Panc1 (cell line): ENCODE measurements around the gene C17orf75. TPM values are rescaled to one million over a fixed set of nuclear protein-coding genes. Genes with fewer than 3 reads are reported as not detected.

Experiments
- ATAC-seq: fragments of 200-7000 bp; cut with Tn5 transposase; 2 replicates; pipeline ENCODE4 v1.9.1; 2020; ENCODE audit warnings: mild to moderate bottlenecking, moderate library complexity
- BruUV-seq: library from RNA; stranded (reverse); fragments of 400-500 nt; replicated peaks from 2 replicates; lab custom pipeline; 2021; lab: Mats Ljungman, UMichigan
- CTCF ChIA-PET: fragments of 300-600 bp; sonication (Branson Sonifier 250); formaldehyde crosslinking; loops from one replicate; lab custom pipeline; 2022; ENCODE audit warnings: antibody characterized with exemption; lab: Charles Lee
- POLR2A ChIA-PET: fragments of 300-600 bp; sonication (Branson Sonifier 250); formaldehyde crosslinking; loops from one replicate; lab custom pipeline; 2022; ENCODE audit warnings: antibody characterized with exemption; lab: Charles Lee
- DNase-seq: peaks from one replicate; pipeline ENCODE4 v3.0.0-alpha.2; 2010; ENCODE audit warnings: low read depth, low spot score
- H3K27ac ChIP-seq: 2 replicates; pipeline ENCODE4 v1.5.1; 2011; ENCODE audit warnings: mild to moderate bottlenecking, low read length, inconsistent platforms
- H3K27me3 ChIP-seq: fragments of 200-500 bp; sonication (Bioruptor generic); 2 replicates; pipeline ENCODE4 v1.6.0; 2014; ENCODE audit warnings: low read length, inconsistent platforms; ENCODE audit not compliant: control insufficient read depth, insufficient read depth
- H3K36me3 ChIP-seq: fragments of 200-500 bp; sonication (Bioruptor generic); 2 replicates; pipeline ENCODE4 v1.5.1; 2014; ENCODE audit warnings: inconsistent platforms, mild to moderate bottlenecking, low read length, moderate library complexity; ENCODE audit not compliant: control insufficient read depth, insufficient read depth
- H3K4me1 ChIP-seq: 2 replicates; pipeline ENCODE4 v1.5.1; 2011; ENCODE audit warnings: inconsistent platforms, mild to moderate bottlenecking, low read length, moderate library complexity; ENCODE audit not compliant: control insufficient read depth, insufficient read depth
- H3K4me3 ChIP-seq, 2 experiments: 2 replicates each; pipeline ENCODE4 v1.5.1; 2011 to 2012; ENCODE audit warnings: low read depth in 2 of 2, low read length in 2 of 2, mild to moderate bottlenecking in 2 of 2, inconsistent platforms in 1 of 2, moderate library complexity in 1 of 2
- H3K9me3 ChIP-seq: fragments of 200-500 bp; sonication (Bioruptor generic); 2 replicates; pipeline ENCODE4 v1.5.1; 2014; ENCODE audit warnings: low read depth, mild to moderate bottlenecking, inconsistent platforms, low read length, moderate library complexity; ENCODE audit not compliant: control insufficient read depth, insufficient read depth
- POLR2AphosphoS5 ChIP-seq: IDR thresholded peaks from 2 replicates; pipeline ENCODE4 v1.6.1; 2012; ENCODE audit warnings: mild to moderate bottlenecking, low read depth, low read length, moderate library complexity
- SIN3A ChIP-seq: IDR thresholded peaks from 2 replicates; pipeline ENCODE4 v1.6.1; 2012; ENCODE audit warnings: low read depth, mild to moderate bottlenecking, low read length, moderate library complexity, borderline replicate concordance; ENCODE audit not compliant: insufficient read depth
- TCF7L2 ChIP-seq: IDR thresholded peaks from 2 replicates; pipeline ENCODE4 v1.6.1; 2011; ENCODE audit warnings: mild to moderate bottlenecking, low read depth, low read length, inconsistent platforms
- in situ Hi-C: cut with HindIII; loops from 2 replicates; pipeline ENCODE4 v1.10.0; 2016; ENCODE audit warnings: low sequenced_read_pairs, low pct_unique_long_range_greater_than_20kb
- intact Hi-C: fragments of 100-400 bp; cut with micrococcal nuclease; formaldehyde crosslinking; loops from one replicate; pipeline ENCODE4 v1.10.0; 2022; ENCODE audit not compliant: unreplicated experiment
- total RNA-seq: library from RNA; stranded (reverse); gene quantifications from one replicate; pipeline ENCODE4 v1.2.1, GENCODE V29; 2021; ENCODE audit not compliant: unreplicated experiment
- TF ChIP-seq, protein P1 (sequence below): fragments of 450-650 bp; IDR thresholded peaks from 2 replicates; pipeline ENCODE4 v1.5.1; 2017; ENCODE audit warnings: mild to moderate bottlenecking
- TF ChIP-seq, protein P2 (sequence below), 2 experiments: IDR thresholded peaks; 2 replicates each; pipeline ENCODE4 v1.6.1; 2011 to 2012; ENCODE audit warnings: low read depth in 2 of 2, control low read depth in 1 of 2, low read length in 1 of 2, mild to moderate bottlenecking in 1 of 2, moderate library complexity in 1 of 2; ENCODE audit not compliant: insufficient read depth in 1 of 2

Gene C17orf75
- total RNA-seq, 1 experiment from 2014 or later: 31.6 TPM

DNA sequence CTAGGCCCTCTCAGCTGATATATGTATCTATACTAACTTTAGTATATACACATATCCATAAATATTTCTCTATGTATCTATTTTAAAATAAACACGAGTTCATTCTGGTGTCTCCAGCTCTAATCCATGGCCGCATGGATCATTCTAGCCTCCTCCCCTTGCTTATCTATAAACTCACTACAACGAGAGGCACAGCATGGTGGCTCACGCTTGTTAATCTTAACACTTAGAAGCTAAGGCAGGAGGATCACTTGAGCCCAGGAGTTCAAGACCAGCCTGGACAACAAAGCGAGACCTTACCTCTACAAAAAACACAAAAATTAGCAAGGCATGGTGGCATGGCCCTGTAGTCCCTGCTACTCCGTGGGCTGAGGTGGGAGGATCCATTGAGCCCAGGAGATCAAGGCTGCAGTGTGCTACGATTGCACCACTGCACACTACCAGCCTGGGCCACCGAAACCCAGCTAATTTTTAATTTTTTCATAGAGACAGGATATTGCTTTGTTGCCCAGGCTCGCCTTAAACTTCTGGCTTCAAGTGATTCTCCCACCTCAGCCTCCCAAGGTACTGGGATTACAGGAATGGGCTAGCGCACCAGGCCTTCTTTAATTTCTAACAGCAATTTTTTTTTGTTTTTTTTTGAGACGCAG, 4.1 kb upstream of the C17orf75 start:
- CTCF ChIA-PET: no interaction called here
- DNase-seq: no peak
- in situ Hi-C loops (no loop called here), intact Hi-C loops (no loop called here)
- Histone ChIP-seq H3K27ac (no peak overlapping the region), H3K4me1 (peaks cover 15% of the 10 kb centered on the region), H3K9me3 (no peaks in the 10 kb centered on the region), H3K4me3 (no peak overlapping the region), H3K27me3 (no peaks in the 10 kb centered on the region), H3K36me3 (peaks cover 2% of the 10 kb centered on the region)
- no TSS peak for BruUV-seq
- POLR2A ChIA-PET: no interaction called here
- ATAC-seq: no peak
- TF ChIP-seq, protein P1, sequence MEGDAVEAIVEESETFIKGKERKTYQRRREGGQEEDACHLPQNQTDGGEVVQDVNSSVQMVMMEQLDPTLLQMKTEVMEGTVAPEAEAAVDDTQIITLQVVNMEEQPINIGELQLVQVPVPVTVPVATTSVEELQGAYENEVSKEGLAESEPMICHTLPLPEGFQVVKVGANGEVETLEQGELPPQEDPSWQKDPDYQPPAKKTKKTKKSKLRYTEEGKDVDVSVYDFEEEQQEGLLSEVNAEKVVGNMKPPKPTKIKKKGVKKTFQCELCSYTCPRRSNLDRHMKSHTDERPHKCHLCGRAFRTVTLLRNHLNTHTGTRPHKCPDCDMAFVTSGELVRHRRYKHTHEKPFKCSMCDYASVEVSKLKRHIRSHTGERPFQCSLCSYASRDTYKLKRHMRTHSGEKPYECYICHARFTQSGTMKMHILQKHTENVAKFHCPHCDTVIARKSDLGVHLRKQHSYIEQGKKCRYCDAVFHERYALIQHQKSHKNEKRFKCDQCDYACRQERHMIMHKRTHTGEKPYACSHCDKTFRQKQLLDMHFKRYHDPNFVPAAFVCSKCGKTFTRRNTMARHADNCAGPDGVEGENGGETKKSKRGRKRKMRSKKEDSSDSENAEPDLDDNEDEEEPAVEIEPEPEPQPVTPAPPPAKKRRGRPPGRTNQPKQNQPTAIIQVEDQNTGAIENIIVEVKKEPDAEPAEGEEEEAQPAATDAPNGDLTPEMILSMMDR: no peak
- TF ChIP-seq SIN3A (no peak), TCF7L2 (no peak), POLR2AphosphoS5 (no peak)
- TF ChIP-seq, protein P2, sequence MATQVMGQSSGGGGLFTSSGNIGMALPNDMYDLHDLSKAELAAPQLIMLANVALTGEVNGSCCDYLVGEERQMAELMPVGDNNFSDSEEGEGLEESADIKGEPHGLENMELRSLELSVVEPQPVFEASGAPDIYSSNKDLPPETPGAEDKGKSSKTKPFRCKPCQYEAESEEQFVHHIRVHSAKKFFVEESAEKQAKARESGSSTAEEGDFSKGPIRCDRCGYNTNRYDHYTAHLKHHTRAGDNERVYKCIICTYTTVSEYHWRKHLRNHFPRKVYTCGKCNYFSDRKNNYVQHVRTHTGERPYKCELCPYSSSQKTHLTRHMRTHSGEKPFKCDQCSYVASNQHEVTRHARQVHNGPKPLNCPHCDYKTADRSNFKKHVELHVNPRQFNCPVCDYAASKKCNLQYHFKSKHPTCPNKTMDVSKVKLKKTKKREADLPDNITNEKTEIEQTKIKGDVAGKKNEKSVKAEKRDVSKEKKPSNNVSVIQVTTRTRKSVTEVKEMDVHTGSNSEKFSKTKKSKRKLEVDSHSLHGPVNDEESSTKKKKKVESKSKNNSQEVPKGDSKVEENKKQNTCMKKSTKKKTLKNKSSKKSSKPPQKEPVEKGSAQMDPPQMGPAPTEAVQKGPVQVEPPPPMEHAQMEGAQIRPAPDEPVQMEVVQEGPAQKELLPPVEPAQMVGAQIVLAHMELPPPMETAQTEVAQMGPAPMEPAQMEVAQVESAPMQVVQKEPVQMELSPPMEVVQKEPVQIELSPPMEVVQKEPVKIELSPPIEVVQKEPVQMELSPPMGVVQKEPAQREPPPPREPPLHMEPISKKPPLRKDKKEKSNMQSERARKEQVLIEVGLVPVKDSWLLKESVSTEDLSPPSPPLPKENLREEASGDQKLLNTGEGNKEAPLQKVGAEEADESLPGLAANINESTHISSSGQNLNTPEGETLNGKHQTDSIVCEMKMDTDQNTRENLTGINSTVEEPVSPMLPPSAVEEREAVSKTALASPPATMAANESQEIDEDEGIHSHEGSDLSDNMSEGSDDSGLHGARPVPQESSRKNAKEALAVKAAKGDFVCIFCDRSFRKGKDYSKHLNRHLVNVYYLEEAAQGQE (IDR thresholded peaks at IDR 0.05; ENCODE audit: insufficient read depth in 1 of 2, low read depth in 2 of 2, low read length in 1 of 2): no peak

DNA sequence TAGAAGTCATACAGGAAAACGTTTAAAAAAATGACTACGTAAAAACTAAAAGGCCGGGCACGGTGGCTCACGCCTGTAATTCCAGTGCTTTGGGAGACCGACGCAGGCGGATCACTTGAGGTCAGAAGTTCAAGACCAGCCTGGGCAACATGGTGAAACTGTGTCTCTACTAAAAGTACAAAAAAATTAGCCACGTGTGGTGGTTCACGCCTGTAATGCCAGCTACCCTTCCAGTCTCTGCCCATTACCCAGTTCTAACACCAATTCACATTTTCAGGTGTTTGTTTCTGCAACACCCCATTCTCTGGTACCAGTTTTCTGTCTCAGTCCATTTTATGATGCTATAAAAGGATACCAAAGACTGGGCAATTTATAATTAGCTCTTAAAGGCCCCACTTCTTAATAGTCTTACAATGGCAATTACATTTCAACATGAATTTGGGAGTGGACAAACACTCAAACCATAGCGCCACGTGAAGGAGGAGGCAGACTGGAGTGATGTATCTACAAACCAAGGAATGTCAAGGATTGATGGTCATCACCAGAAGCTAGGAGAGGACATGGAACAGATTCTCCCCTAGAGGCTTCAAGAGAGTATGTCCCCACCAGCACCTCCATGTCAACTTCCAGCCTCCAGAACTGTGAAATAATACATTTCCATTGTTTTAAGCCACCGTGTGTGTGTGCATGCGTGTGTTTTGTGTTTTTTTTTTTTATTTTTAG, 791 bp upstream of the C17orf75 start:
- Histone ChIP-seq H3K9me3 (no peaks in the 10 kb centered on the region), H3K27me3 (no peaks in the 10 kb centered on the region), H3K36me3 (no peaks in the 10 kb centered on the region; the same call in 1 of the 2 replicates), H3K27ac (peak overlapping the region; percentile 67), H3K4me3 (peak overlapping the region; percentile 55 to 64), H3K4me1 (peaks cover 12% of the 10 kb centered on the region)
- ChIA-PET CTCF (no interaction called here), POLR2A (no interaction called here)
- BruUV-seq: no TSS peak
- in situ Hi-C loops: no loop called here
- ATAC-seq (no peak), DNase-seq (no peak)
- TF ChIP-seq TCF7L2: no peak
- TF ChIP-seq, protein P1: no peak
- TF ChIP-seq SIN3A: no peak
- TF ChIP-seq, protein P2 (IDR thresholded peaks at IDR 0.05; ENCODE audit: insufficient read depth in 1 of 2, low read depth in 2 of 2, low read length in 1 of 2): no peak
- no peak for TF ChIP-seq POLR2AphosphoS5
- intact Hi-C loops: no loop called here
